Stomach (tissue), 9 donors: ENCODE measurements around the gene ZNF180. TPM values are rescaled to one million over a fixed set of nuclear protein-coding genes. Genes with fewer than 3 reads are reported as not detected.

Source experiments
- DNase-seq, 2 donors: peaks; one replicate each; pipeline versions ENCODE4 v3.0.0 to v3.0.0-alpha.2; 2013 to 2019
- H3K27ac ChIP-seq, 5 donors: fragments of 200-600 bp in 4 of 5; sonication (generic) in 4 of 5; one replicate each; pipeline ENCODE4 v1.5.1; 2013 to 2019; ENCODE audit warnings: mild to moderate bottlenecking in 1 of 5, moderate library complexity in 1 of 5
- H3K27me3 ChIP-seq, 3 donors: fragments of 200-600 bp; sonication (generic); one replicate each; pipeline ENCODE4 v1.5.1; 2017 to 2019; ENCODE audit warnings: mixed run types in 1 of 3
- H3K36me3 ChIP-seq, 4 donors: fragments of 200-600 bp; sonication (generic); 1 replicate in 3 of 4; 2 replicates in 1 of 4; pipeline ENCODE4 v1.5.1; 2016 to 2019
- H3K4me1 ChIP-seq, 4 donors: fragments of 200-600 bp; sonication (generic); one replicate each; pipeline ENCODE4 v1.5.1; 2016 to 2019
- H3K4me3 ChIP-seq, 4 donors: fragments of 200-600 bp; sonication (generic) in 3 of 4; one replicate each; pipeline ENCODE4 v1.5.1; 2016 to 2019; ENCODE audit warnings: mild to moderate bottlenecking in 1 of 4
- H3K9me3 ChIP-seq, 4 donors: fragments of 200-600 bp; sonication (generic); one replicate each; pipeline ENCODE4 v1.5.1; 2016 to 2019
- CTCF ChIP-seq, 7 experiments: fragments of 450-650 bp in 4 of 7; fragments of 200-600 bp in 3 of 7; sonication (generic) in 3 of 7; IDR thresholded peaks; one replicate each; pipeline ENCODE4 v1.5.1; 2016 to 2019; ENCODE audit warnings: antibody characterized with exemption in 7 of 7, control low read depth in 2 of 7, mild to moderate bottlenecking in 1 of 7
- EP300 ChIP-seq: sonication (generic); formaldehyde crosslinking; IDR thresholded peaks from one replicate; pipeline ENCODE4 v1.6.1; 2017; ENCODE audit warnings: antibody characterized with exemption
- POLR2A ChIP-seq, 4 donors: fragments of 450-650 bp; IDR thresholded peaks; one replicate each; pipeline ENCODE4 v1.6.1; 2016; ENCODE audit warnings: antibody characterized with exemption in 4 of 4, control low read depth in 2 of 4, mild to moderate bottlenecking in 1 of 4, moderate library complexity in 1 of 4
- POLR2AphosphoS5 ChIP-seq, 3 donors: sonication (generic); formaldehyde crosslinking; IDR thresholded peaks; one replicate each; pipeline ENCODE4 v1.6.1; 2016; ENCODE audit warnings: antibody characterized with exemption in 3 of 3
- WGBS, 5 donors: extraction: QIAGEN DNeasy Blood & Tissue Kit in 3 of 5; methylation state at CpG; one replicate each; pipeline versions ENCODE4 v1.1.5 to v1.1.7; 2013 to 2018; 5-methylcytosine and 5-hydroxymethylcytosine counted together
- intact Hi-C: fragments of 100-400 bp; cut with DNase I; formaldehyde crosslinking; loops from one replicate; pipeline ENCODE4 v1.15.1; 2023; ENCODE audit warnings: low total_unique reads
- polyA plus RNA-seq, 3 donors: library from polyadenylated mRNA; stranded (reverse); fragments of 200-250 nt; gene quantifications; one replicate each; pipeline ENCODE4 v1.2.3, GENCODE V29; 2013
- total RNA-seq, 5 donors: library from RNA; depleted of rRNA; stranded (reverse); fragments of >200 nt; gene quantifications; one replicate each; pipeline versions ENCODE4 v1.1.0 to v1.2.3, GENCODE V29; 2014 to 2016
- donor health status: healthy with polysubstance abuse.
- donor health status: Bipolar disorder and iron deficiency.
- donor health status: healthy.

Gene ZNF180
- total and polyA plus RNA-seq, 8 donors, result 0.58 to 94.7 (median 7.3) TPM

GRCh38 chr19:44452367-44452766 lies 48.0 kb downstream of the ZNF180 start:
- 79 to 97% (median 90%) methylated on average over 4 of the region's 4 CpGs for WGBS, 5 donors
- H3K36me3 ChIP-seq, result no peaks in the 10 kb centered on the region
- no peak overlapping the region for H3K4me3 ChIP-seq
- H3K4me1 ChIP-seq, result peaks cover 0 to 15% (median 5%) of the 10 kb centered on the region in 4 donors
- intact Hi-C loops, result no loop called here
- no peak for TF ChIP-seq CTCF (IDR thresholded peaks at IDR 0.05)
- TF ChIP-seq POLR2A (IDR thresholded peaks at IDR 0.05), result no peak
- peaks cover 0 to 5% (median 0%) of the 10 kb centered on the region in 3 donors for H3K27me3 ChIP-seq
- H3K9me3 ChIP-seq, result peaks cover 8 to 94% (median 62%) of the 10 kb centered on the region in 4 donors
- no peak overlapping the region for H3K27ac ChIP-seq
- DNase-seq, result no peak

GRCh38 chr19:44451687-44452086 lies 48.6 kb downstream of the ZNF180 start:
- Histone ChIP-seq H3K27me3 (peaks cover 0 to 5% (median 0%) of the 10 kb centered on the region in 3 donors), H3K27ac (no peak overlapping the region), H3K36me3 (peaks cover 0 to 3% (median 1%) of the 10 kb centered on the region in 4 donors), H3K4me3 (no peak overlapping the region), H3K4me1 (peaks cover 0 to 21% (median 6%) of the 10 kb centered on the region in 4 donors), H3K9me3 (peaks cover 9 to 94% (median 60%) of the 10 kb centered on the region in 4 donors)
- intact Hi-C loops, result no loop called here
- WGBS, 5 donors, result 82 to 95% (median 93%) methylated on average over 17 to 18 of the region's 18 CpGs
- TF ChIP-seq CTCF (IDR thresholded peaks at IDR 0.05) (no peak), POLR2AphosphoS5 (IDR thresholded peaks at IDR 0.05) (no peak), EP300 (no peak)
- DNase-seq, result no peak

GRCh38 chr19:44447916-44448674 lies 52.2 kb downstream of the ZNF180 start, which contains the start of gene ZNF229:
Gene ZNF229 (minus strand): TSS chr19:44448472. CDS start chr19:44442847, 5,625 bp downstream.
- H3K4me1 ChIP-seq, result peaks cover 0 to 21% (median 6%) of the 10 kb centered on the region in 4 donors
- peak in 2 of 3 donors; percentile 44 to 77 for TF ChIP-seq POLR2AphosphoS5 (IDR thresholded peaks at IDR 0.05)
- TF ChIP-seq EP300, result no peak
- WGBS, 5 donors, result 3 to 4% (median 4%) methylated on average over 31 to 45 of the region's 45 CpGs
- H3K36me3 ChIP-seq, result peaks cover 0 to 39% (median 25%) of the 10 kb centered on the region in 4 donors
- intact Hi-C loops, result no loop called here
- peak within 1 kb of the TSS; percentile 55 to 76 (median 61) for H3K4me3 ChIP-seq
- peaks cover 0 to 5% (median 0%) of the 10 kb centered on the region in 3 donors for H3K27me3 ChIP-seq
- H3K27ac ChIP-seq, result peak within 1 kb of the TSS in 2 of 5 donors; percentile 45 to 46
- peaks cover 20 to 97% (median 73%) of the 10 kb centered on the region in 4 donors for H3K9me3 ChIP-seq
- peak; percentile 86 to 98 for DNase-seq

GRCh38 chr19:44438441-44438840 lies 61.9 kb downstream of the ZNF180 start:
- 92 to 98% (median 95%) methylated on average over 3 of the region's 3 CpGs for WGBS, 5 donors
- H3K9me3 ChIP-seq, result peaks cover 22 to 98% (median 86%) of the 10 kb centered on the region in 4 donors

More at GRCh38 chr19:44438441-44438840, 61.9 kb downstream of the ZNF180 start:
- TF ChIP-seq CTCF (IDR thresholded peaks at IDR 0.05), result no peak
- no peak for TF ChIP-seq EP300
- Histone ChIP-seq H3K4me3 (no peak overlapping the region), H3K27me3 (no peaks in the 10 kb centered on the region), H3K27ac (no peak overlapping the region), H3K36me3 (peaks cover 0 to 99% (median 63%) of the 10 kb centered on the region in 4 donors), H3K4me1 (no peaks in the 10 kb centered on the region)
- intact Hi-C loops, result no loop called here
- DNase-seq, result no peak
